Measurements from ENCODE around the gene NAPSA.

DNA sequence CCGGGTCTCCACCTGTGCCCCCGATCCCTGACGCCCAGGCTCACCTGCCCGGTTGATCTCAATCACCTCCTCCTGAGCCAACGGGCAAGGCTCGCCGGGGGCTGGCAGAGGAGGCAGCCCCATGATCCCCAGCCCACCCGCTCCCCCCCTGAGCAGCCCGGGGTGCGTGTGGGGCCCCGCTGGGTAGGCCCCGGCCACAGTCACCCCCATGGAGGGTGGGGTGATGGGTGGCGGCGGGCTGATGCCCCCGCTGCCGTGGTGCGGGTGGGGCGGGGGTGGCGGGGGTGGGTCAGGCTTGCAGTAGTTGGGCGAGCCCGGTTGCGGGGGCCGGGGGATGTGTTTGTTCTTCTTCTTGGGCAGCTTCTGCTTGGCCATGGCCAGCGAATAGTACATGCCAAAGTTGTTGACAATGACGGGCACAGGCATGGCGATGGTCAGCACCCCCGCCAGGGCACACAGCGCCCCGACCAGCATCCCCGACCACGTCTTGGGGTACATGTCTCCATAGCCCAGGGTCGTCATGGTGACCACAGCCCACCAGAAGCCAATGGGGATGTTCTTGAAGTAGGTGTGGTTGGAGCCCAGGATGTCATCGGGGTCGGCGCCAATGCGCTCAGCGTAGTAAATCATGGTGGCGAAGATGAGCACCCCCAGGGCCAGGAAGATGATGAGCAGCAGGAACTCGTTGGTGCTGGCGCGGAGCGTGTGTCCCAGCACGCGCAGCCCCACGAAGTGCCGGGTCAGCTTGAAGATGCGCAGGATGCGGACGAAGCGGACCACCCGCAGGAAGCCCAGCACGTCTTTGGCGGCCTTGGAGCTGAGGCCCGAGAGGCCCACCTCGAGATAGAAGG is 42.3 kb downstream of the NAPSA start:
- TF ChIP-seq TEAD4 (IDR thresholded peaks at IDR 0.05; ENCODE audit: borderline replicate concordance, insufficient read depth) = no peak
- no peak for TF ChIP-seq FOXM1 (IDR thresholded peaks at IDR 0.05; ENCODE audit: low read depth)
- no peak for TF ChIP-seq GATA2 (CRISPR knock-in tag; IDR thresholded peaks at IDR 0.05)
- no peak for TF ChIP-seq RAD21 (IDR thresholded peaks at IDR 0.05; ENCODE audit: low read length)
- TF ChIP-seq, protein P1, sequence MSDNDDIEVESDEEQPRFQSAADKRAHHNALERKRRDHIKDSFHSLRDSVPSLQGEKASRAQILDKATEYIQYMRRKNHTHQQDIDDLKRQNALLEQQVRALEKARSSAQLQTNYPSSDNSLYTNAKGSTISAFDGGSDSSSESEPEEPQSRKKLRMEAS (IDR thresholded peaks at IDR 0.05; ENCODE audit: low read depth) = no peak
- no peak for TF ChIP-seq SIN3A (IDR thresholded peaks at IDR 0.05; ENCODE audit: borderline replicate concordance, low read depth, low read length)
- TF ChIP-seq, protein P2, sequence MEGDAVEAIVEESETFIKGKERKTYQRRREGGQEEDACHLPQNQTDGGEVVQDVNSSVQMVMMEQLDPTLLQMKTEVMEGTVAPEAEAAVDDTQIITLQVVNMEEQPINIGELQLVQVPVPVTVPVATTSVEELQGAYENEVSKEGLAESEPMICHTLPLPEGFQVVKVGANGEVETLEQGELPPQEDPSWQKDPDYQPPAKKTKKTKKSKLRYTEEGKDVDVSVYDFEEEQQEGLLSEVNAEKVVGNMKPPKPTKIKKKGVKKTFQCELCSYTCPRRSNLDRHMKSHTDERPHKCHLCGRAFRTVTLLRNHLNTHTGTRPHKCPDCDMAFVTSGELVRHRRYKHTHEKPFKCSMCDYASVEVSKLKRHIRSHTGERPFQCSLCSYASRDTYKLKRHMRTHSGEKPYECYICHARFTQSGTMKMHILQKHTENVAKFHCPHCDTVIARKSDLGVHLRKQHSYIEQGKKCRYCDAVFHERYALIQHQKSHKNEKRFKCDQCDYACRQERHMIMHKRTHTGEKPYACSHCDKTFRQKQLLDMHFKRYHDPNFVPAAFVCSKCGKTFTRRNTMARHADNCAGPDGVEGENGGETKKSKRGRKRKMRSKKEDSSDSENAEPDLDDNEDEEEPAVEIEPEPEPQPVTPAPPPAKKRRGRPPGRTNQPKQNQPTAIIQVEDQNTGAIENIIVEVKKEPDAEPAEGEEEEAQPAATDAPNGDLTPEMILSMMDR (IDR thresholded peaks at IDR 0.05) = no peak
- no peak for TF ChIP-seq EP300 (IDR thresholded peaks at IDR 0.05; ENCODE audit: borderline replicate concordance in 1 of 2, low read depth in 1 of 2, low read length in 1 of 2)
